GDM1 (cell line): ENCODE measurements around the gene TBCB.
"Not testable (repeated sequence)": the region's sequence is repeated elsewhere in the genome, so short reads cannot be mapped to it uniquely, and the experiment has no call there.

Source experiments
- DNase-seq: peaks from one replicate; lab custom pipeline; 2025; lab: John Stamatoyannopoulos, UW

TBCB gene

GRCh38 chr19:36101550-36102327, 13.5 kb upstream of the TBCB start:
- no peak for DNase-seq

GRCh38 chr19:36103040-36103626, 12.1 kb upstream of the TBCB start:
- DNase-seq, result no peak

GRCh38 chr19:36103842-36104552, 11.3 kb upstream of the TBCB start:
- no peak for DNase-seq

- no peak for DNase-seq
Observed at GRCh38 chr19:36106441-36106840, 8.8 kb upstream of the TBCB start.

- no peak for DNase-seq
Observed at GRCh38 chr19:36106991-36107390, 8.3 kb upstream of the TBCB start.

- DNase-seq, result no peak
Observed at GRCh38 chr19:36108684-36109083, 6.6 kb upstream of the TBCB start.

- no peak for DNase-seq
Observed at GRCh38 chr19:36110487-36111199, 4.6 kb upstream of the TBCB start, which contains the start of gene OVOL3. Gene OVOL3 (plus strand): TSS chr19:36111143. CDS start chr19:36111203, 60 bp downstream.

- DNase-seq, result no peak
Observed at GRCh38 chr19:36111200-36111539, 4.1 kb upstream of the TBCB start.

- DNase-seq, result no peak
Observed at GRCh38 chr19:36112678-36113077, 2.6 kb upstream of the TBCB start.

GRCh38 chr19:36113425-36113824, 1.8 kb upstream of the TBCB start:
- no peak for DNase-seq

- no peak for DNase-seq
Observed at GRCh38 chr19:36113894-36114720, 1.2 kb upstream of the TBCB start.

GRCh38 chr19:36114721-36115452, 381 bp upstream of the TBCB start, which contains the start of gene POLR2I:
Gene POLR2I (minus strand): TSS chr19:36114875. CDS start chr19:36114856, 19 bp downstream.
- peak; percentile 99 for DNase-seq

- DNase-seq, result no peak
Observed at GRCh38 chr19:36116344-36116637, 1.0 kb downstream of the TBCB start.

- no peak for DNase-seq
Observed at GRCh38 chr19:36120092-36120983, 5.1 kb downstream of the TBCB start.

GRCh38 chr19:36120984-36121358, 5.7 kb downstream of the TBCB start:
- DNase-seq, result no peak

- no peak for DNase-seq
Observed at GRCh38 chr19:36121486-36122124, 6.3 kb downstream of the TBCB start.

GRCh38 chr19:36125557-36125956, 10.3 kb downstream of the TBCB start:
- no peak for DNase-seq

GRCh38 chr19:36128392-36128736, 13.1 kb downstream of the TBCB start:
- peak; percentile 49 for DNase-seq

GRCh38 chr19:36131221-36131620, 16.0 kb downstream of the TBCB start:
- not testable (repeated sequence) for DNase-seq

- DNase-seq, result not testable (repeated sequence)
Observed at GRCh38 chr19:36134867-36135266, 19.6 kb downstream of the TBCB start.
